Measurements from ENCODE around the gene RSPH3.

Gene RSPH3

GRCh38 chr6:158933079-158933595, 66.9 kb downstream of the RSPH3 start:
- no peak for DNase-seq

- no peak for DNase-seq
Observed at GRCh38 chr6:158928068-158928467, 71.9 kb downstream of the RSPH3 start.

GRCh38 chr6:158926414-158926813, 73.6 kb downstream of the RSPH3 start:
- DNase-seq, result no peak

GRCh38 chr6:158924499-158925455, 75.2 kb downstream of the RSPH3 start:
- no peak for DNase-seq

GRCh38 chr6:158923805-158924498, 76.0 kb downstream of the RSPH3 start:
- no peak for DNase-seq

Data from NCI-H1048 (cell line).